NCI-H2196 (cell line): Measurements from ENCODE around the gene RBM23.

Experiments
- DNase-seq: peaks from one replicate; lab custom pipeline; 2025; ENCODE audit not compliant: unreplicated experiment; lab: John Stamatoyannopoulos, UW

The RBM23 gene

GRCh38 chr14:22844221-22845102, 74.5 kb downstream of the RBM23 start:
- DNase-seq = no peak
